ENCODE measurements around the gene DNMT1. TPM values are rescaled to one million over a fixed set of nuclear protein-coding genes. Genes with fewer than 3 reads are reported as not detected.

Gene DNMT1
- total RNA-seq, 1 experiment from 2014 or later, result 210 TPM

DNA sequence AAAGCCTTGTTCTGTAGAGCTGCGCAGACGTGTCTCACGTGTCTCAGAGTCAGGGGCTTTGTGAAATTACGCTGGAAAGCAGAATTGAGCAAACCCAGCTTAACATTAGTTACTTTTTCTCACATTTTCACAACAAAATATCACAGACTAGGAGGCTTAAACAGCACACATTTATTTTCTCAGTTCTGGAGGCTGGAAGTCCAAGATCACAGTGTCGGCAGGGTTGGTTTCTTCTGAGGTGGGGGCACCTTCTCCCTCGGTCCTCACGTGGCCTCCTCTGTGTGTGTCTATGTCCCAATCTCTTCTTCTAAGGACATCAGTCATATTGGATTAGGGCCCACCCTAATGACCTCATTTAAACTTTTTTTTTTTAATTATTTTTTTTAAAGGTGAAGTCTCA lies 70.3 kb downstream of the DNMT1 start (continued):
- TF ChIP-seq PREB (CRISPR knock-in tag; IDR thresholded peaks at IDR 0.05; ENCODE audit: borderline replicate concordance), result no peak
- TF ChIP-seq TP53 (CRISPR knock-in tag; IDR thresholded peaks at IDR 0.05), result no peak
- TF ChIP-seq, protein P1, sequence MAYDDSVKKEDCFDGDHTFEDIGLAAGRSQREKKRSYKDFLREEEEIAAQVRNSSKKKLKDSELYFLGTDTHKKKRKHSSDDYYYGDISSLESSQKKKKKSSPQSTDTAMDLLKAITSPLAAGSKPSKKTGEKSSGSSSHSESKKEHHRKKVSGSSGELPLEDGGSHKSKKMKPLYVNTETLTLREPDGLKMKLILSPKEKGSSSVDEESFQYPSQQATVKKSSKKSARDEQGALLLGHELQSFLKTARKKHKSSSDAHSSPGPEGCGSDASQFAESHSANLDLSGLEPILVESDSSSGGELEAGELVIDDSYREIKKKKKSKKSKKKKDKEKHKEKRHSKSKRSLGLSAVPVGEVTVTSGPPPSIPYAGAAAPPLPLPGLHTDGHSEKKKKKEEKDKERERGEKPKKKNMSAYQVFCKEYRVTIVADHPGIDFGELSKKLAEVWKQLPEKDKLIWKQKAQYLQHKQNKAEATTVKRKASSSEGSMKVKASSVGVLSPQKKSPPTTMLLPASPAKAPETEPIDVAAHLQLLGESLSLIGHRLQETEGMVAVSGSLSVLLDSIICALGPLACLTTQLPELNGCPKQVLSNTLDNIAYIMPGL (CRISPR knock-in tag; IDR thresholded peaks at IDR 0.05), result no peak
- no peak for TF ChIP-seq ATF1 (CRISPR knock-in tag; IDR thresholded peaks at IDR 0.05)
- no peak for TF ChIP-seq ELF4 (CRISPR knock-in tag; IDR thresholded peaks at IDR 0.05; ENCODE audit: low read depth)
- no peak for TF ChIP-seq OVOL2 (CRISPR knock-in tag; IDR thresholded peaks at IDR 0.05; ENCODE audit: borderline replicate concordance)
- TF ChIP-seq ZMAT4 (CRISPR knock-in tag; IDR thresholded peaks at IDR 0.05), result no peak
- TF ChIP-seq, protein P2, sequence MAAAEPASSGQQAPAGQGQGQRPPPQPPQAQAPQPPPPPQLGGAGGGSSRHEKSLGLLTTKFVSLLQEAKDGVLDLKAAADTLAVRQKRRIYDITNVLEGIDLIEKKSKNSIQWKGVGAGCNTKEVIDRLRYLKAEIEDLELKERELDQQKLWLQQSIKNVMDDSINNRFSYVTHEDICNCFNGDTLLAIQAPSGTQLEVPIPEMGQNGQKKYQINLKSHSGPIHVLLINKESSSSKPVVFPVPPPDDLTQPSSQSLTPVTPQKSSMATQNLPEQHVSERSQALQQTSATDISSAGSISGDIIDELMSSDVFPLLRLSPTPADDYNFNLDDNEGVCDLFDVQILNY (CRISPR knock-in tag; IDR thresholded peaks at IDR 0.05), result no peak

GRCh38 chr19:10122045-10122444 lies 72.7 kb downstream of the DNMT1 start:
- CTCF ChIA-PET, result interaction anchor here (0.6 to 2.0 kb wide), 5 partner anchors 9 to 212 kb away, joined by 3 to 6 read pairs (median 4); partner anchors contain the start of gene ICAM1
- Mint-ChIP-seq H3K9me3 (peaks cover 4% of the 10 kb centered on the region), H3K27me3 (ENCODE audit: low read depth) (no peaks in the 10 kb centered on the region), H3K27ac (no peak overlapping the region), H3K4me3 (no peak overlapping the region), H3K36me3 (peaks cover 16% of the 10 kb centered on the region), H3K4me1 (peaks cover 4% of the 10 kb centered on the region; the same call in 1 of the 2 replicates)
- DNase-seq (ENCODE audit: low spot score), result no peak
- TF ChIP-seq JUN (CRISPR knock-in tag; IDR thresholded peaks at IDR 0.05), result no peak
- TF ChIP-seq, protein P3, sequence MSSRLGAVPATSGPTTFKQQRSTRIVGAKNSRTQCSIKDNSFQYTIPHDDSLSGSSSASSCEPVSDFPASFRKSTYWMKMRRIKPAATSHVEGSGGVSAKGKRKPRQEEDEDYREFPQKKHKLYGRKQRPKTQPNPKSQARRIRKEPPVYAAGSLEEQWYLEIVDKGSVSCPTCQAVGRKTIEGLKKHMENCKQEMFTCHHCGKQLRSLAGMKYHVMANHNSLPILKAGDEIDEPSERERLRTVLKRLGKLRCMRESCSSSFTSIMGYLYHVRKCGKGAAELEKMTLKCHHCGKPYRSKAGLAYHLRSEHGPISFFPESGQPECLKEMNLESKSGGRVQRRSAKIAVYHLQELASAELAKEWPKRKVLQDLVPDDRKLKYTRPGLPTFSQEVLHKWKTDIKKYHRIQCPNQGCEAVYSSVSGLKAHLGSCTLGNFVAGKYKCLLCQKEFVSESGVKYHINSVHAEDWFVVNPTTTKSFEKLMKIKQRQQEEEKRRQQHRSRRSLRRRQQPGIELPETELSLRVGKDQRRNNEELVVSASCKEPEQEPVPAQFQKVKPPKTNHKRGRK (CRISPR knock-in tag; IDR thresholded peaks at IDR 0.05; ENCODE audit: borderline replicate concordance), result no peak
- TF ChIP-seq ZNF219 (CRISPR knock-in tag; IDR thresholded peaks at IDR 0.05; ENCODE audit: borderline replicate concordance), result no peak
- TF ChIP-seq SMAD4 (CRISPR knock-in tag; IDR thresholded peaks at IDR 0.05), result no peak
- no peak for TF ChIP-seq MLX (CRISPR knock-in tag; IDR thresholded peaks at IDR 0.05)
- no peak for TF ChIP-seq FOXP1 (CRISPR knock-in tag; IDR thresholded peaks at IDR 0.05; ENCODE audit: borderline replicate concordance)
- TF ChIP-seq ZNF317 (CRISPR knock-in tag; IDR thresholded peaks at IDR 0.05; ENCODE audit: borderline replicate concordance, low read depth), result no peak
- no peak for TF ChIP-seq ZNF232 (CRISPR knock-in tag; IDR thresholded peaks at IDR 0.05)
- no peak for TF ChIP-seq E2F1 (CRISPR knock-in tag; IDR thresholded peaks at IDR 0.05)
- TF ChIP-seq CREM (CRISPR knock-in tag; IDR thresholded peaks at IDR 0.05), result no peak
- no peak for TF ChIP-seq ELF4 (CRISPR knock-in tag; IDR thresholded peaks at IDR 0.05; ENCODE audit: low read depth)
- no peak for TF ChIP-seq NFATC4 (CRISPR knock-in tag; IDR thresholded peaks at IDR 0.05)
- POLR2A ChIA-PET, result interaction anchor here (0.7 kb wide), 1 partner anchor 73 kb away, joined by 5 read pairs; the partner anchor contains the start of gene DNMT1
- ATAC-seq, result no peak

Data from WTC11 (cell line).